Measurements from ENCODE around the gene TEF.

- TF ChIP-seq, protein P1, sequence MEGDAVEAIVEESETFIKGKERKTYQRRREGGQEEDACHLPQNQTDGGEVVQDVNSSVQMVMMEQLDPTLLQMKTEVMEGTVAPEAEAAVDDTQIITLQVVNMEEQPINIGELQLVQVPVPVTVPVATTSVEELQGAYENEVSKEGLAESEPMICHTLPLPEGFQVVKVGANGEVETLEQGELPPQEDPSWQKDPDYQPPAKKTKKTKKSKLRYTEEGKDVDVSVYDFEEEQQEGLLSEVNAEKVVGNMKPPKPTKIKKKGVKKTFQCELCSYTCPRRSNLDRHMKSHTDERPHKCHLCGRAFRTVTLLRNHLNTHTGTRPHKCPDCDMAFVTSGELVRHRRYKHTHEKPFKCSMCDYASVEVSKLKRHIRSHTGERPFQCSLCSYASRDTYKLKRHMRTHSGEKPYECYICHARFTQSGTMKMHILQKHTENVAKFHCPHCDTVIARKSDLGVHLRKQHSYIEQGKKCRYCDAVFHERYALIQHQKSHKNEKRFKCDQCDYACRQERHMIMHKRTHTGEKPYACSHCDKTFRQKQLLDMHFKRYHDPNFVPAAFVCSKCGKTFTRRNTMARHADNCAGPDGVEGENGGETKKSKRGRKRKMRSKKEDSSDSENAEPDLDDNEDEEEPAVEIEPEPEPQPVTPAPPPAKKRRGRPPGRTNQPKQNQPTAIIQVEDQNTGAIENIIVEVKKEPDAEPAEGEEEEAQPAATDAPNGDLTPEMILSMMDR (conservative IDR thresholded peaks at IDR 0.05): no peak
- TF ChIP-seq ZFX (IDR thresholded peaks at IDR 0.05): no peak
Observed at GRCh38 chr22:41445129-41446056, 63.7 kb downstream of the TEF start.
